ENCODE data around the gene ERFE. TPM values are rescaled to one million over a fixed set of nuclear protein-coding genes. Genes with fewer than 3 reads are reported as not detected.

Gene ERFE
- total RNA-seq, 5 donors from 2014 or later (not counting 1 experiment from before 2014, with no cell fraction given) = not detected

- H3K9me3 Mint-ChIP-seq = no peaks in the 10 kb centered on the region
- H3K4me1 Mint-ChIP-seq = no peaks in the 10 kb centered on the region
- H3K4me3 Mint-ChIP-seq = no peak overlapping the region
- no peaks in the 10 kb centered on the region for H3K36me3 ChIP-seq (ENCODE audit: control insufficient read depth in 2 of 2, extremely low read depth in 1 of 2, insufficient read depth in 1 of 2, low read length in 1 of 2)
- no peak overlapping the region for H3K27ac Mint-ChIP-seq
- ChIA-PET CTCF (no interaction called here), POLR2A (no interaction called here)
- H3K36me3 Mint-ChIP-seq = no peaks in the 10 kb centered on the region
- H3K27me3 Mint-ChIP-seq = no peaks in the 10 kb centered on the region
- no peaks in the 10 kb centered on the region for H3K9me3 ChIP-seq
- no peak overlapping the region for H3K27ac ChIP-seq (ENCODE audit: low read length)
- no peak overlapping the region for H3K4me3 ChIP-seq (ENCODE audit: control insufficient read depth in 1 of 2, extremely low read depth in 1 of 2, low read length in 1 of 2)
- peaks cover 0 to 6% of the 10 kb centered on the region in 2 experiments for H3K4me1 ChIP-seq (ENCODE audit: control insufficient read depth in 1 of 2, extremely low read depth in 1 of 2, insufficient read depth in 2 of 2, low read length in 2 of 2)
- ATAC-seq (replicated peaks in 1 of 4) (no peak), DNase-seq (no peak)
- H3K27me3 ChIP-seq (replicated peaks in 1 of 2; ENCODE audit: control insufficient read depth in 2 of 2, extremely low read depth in 1 of 2, insufficient read depth in 2 of 2, low read length in 1 of 2) = peaks cover 0 to 13% of the 10 kb centered on the region in 2 experiments
- WGBS (ENCODE audit: insufficient coverage) = 97% methylated on average over 2 of the region's 2 CpGs
These were observed 32.0 kb upstream of the ERFE start for GRCh38 chr2:238126775-238127164.

DNA sequence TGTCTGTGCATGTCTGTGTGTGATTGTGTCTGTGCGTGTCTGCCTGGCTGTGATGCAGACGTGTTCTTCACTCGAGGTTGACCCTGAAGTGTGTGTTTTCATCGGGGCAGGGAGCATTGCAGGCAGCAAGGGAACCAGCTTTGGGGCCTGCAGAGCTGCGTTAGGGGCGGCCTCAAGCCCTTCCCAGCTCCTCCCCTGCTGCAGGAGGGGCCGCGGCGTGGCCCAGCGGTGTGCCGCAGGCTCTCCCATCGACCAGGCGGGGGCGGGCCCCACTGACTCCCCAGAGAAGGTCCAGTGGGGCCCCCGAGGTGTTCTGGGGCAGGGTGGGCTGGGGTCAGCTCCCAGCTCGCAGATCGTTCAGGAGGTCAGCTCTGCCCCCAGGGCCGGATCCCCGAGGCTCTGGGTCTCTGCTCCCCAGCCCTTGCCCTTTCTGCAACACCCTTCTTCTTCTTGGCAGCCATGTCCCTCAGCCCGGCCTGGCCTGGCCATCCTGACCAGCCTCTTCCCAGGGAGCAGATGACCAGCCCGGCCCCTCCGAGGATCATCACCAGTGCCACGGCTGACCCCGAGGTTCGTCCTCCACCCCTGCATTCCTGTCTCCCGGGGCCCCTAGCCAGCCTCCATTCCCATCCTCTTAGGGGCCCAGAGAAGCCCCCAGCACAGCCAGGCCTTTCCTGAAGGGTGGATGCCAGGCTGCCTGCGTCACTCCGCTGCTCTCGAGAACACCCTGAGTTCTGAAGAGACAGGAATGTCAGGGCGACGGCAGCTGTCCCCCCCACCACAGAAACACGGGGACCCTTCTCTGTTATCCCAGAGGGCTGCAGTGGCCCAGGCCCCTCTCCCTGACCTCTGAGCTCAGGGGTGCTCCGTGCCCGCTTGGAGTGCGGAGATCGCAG, 31.4 kb upstream of the ERFE start:
- 77% methylated on average over 28 of the region's 36 CpGs for WGBS (ENCODE audit: insufficient coverage)
- DNase-seq = peak in 1 of 35 experiments; percentile 23

GRCh38 chr2:238128061-238128440, 30.7 kb upstream of the ERFE start:
- CTCF ChIA-PET = no interaction called here
- peaks cover 0 to 9% of the 10 kb centered on the region in 2 experiments for H3K27me3 ChIP-seq (replicated peaks in 1 of 2; ENCODE audit: control insufficient read depth in 2 of 2, extremely low read depth in 1 of 2, insufficient read depth in 2 of 2, low read length in 1 of 2)
- Mint-ChIP-seq H3K9me3 (no peaks in the 10 kb centered on the region), H3K27ac (no peak overlapping the region), H3K4me1 (no peaks in the 10 kb centered on the region), H3K36me3 (no peaks in the 10 kb centered on the region), H3K4me3 (no peak overlapping the region), H3K27me3 (no peaks in the 10 kb centered on the region)
- no peak overlapping the region for H3K4me3 ChIP-seq (ENCODE audit: control insufficient read depth in 1 of 2, extremely low read depth in 1 of 2, low read length in 1 of 2)
- no peak for DNase-seq
- H3K9me3 ChIP-seq = no peaks in the 10 kb centered on the region
- no peak for ATAC-seq (replicated peaks in 1 of 4)
- peaks cover 0 to 6% of the 10 kb centered on the region in 2 experiments for H3K4me1 ChIP-seq (ENCODE audit: control insufficient read depth in 1 of 2, extremely low read depth in 1 of 2, insufficient read depth in 2 of 2, low read length in 2 of 2)
- no peak overlapping the region for H3K27ac ChIP-seq (ENCODE audit: low read length)
- WGBS (ENCODE audit: insufficient coverage) = 86% methylated on average over 17 of the region's 22 CpGs
- POLR2A ChIA-PET = no interaction called here
- no peaks in the 10 kb centered on the region for H3K36me3 ChIP-seq (ENCODE audit: control insufficient read depth in 2 of 2, extremely low read depth in 1 of 2, insufficient read depth in 1 of 2, low read length in 1 of 2)

More for the DNA sequence above, 31.4 kb upstream of the ERFE start:
- Histone ChIP-seq H3K4me1 (ENCODE audit: control insufficient read depth in 1 of 2, extremely low read depth in 1 of 2, insufficient read depth in 2 of 2, low read length in 2 of 2) (peaks cover 0 to 6% of the 10 kb centered on the region in 2 experiments), H3K27me3 (replicated peaks in 1 of 2; ENCODE audit: control insufficient read depth in 2 of 2, extremely low read depth in 1 of 2, insufficient read depth in 2 of 2, low read length in 1 of 2) (peaks cover 0 to 9% of the 10 kb centered on the region in 2 experiments), H3K36me3 (ENCODE audit: control insufficient read depth in 2 of 2, extremely low read depth in 1 of 2, insufficient read depth in 1 of 2, low read length in 1 of 2) (no peaks in the 10 kb centered on the region), H3K9me3 (no peaks in the 10 kb centered on the region), H3K27ac (ENCODE audit: low read length) (no peak overlapping the region), H3K4me3 (ENCODE audit: control insufficient read depth in 1 of 2, extremely low read depth in 1 of 2, low read length in 1 of 2) (no peak overlapping the region)
- ChIA-PET POLR2A (no interaction called here), CTCF (no interaction called here)
- Mint-ChIP-seq H3K27me3 (no peaks in the 10 kb centered on the region), H3K4me1 (no peaks in the 10 kb centered on the region), H3K9me3 (no peaks in the 10 kb centered on the region), H3K4me3 (no peak overlapping the region), H3K36me3 (no peaks in the 10 kb centered on the region), H3K27ac (no peak overlapping the region)
- ATAC-seq (replicated peaks in 1 of 4) = peak in 3 of 4 experiments; percentile 44 to 65 (median 45)

DNA sequence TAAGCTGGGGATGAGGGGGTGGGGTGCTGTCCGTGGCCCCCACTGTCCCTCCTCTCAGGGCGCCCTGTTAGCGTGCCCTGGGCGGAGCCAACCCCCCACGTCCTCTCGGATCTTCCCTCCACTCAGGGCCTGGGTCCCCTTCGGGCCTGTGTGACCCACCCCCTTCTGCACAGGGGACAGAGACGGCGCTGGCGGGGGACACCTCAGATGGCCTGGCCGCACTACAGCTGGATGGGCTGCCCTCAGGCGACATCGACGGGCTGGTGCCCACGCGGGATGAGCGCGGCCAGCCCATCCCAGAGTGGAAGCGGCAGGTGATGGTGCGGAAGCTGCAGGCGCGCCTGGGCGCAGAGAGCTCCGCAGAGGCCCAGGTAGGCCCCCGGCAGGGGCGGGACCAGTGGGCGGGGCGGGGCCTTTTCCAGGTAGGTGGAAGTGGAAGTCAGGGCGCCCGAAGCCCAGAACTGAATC, 30.2 kb upstream of the ERFE start:
- Histone ChIP-seq H3K4me3 (ENCODE audit: control insufficient read depth in 1 of 2, extremely low read depth in 1 of 2, low read length in 1 of 2) (no peak overlapping the region), H3K36me3 (ENCODE audit: control insufficient read depth in 2 of 2, extremely low read depth in 1 of 2, insufficient read depth in 1 of 2, low read length in 1 of 2) (no peaks in the 10 kb centered on the region), H3K27ac (ENCODE audit: low read length) (no peak overlapping the region), H3K9me3 (no peaks in the 10 kb centered on the region), H3K27me3 (replicated peaks in 1 of 2; ENCODE audit: control insufficient read depth in 2 of 2, extremely low read depth in 1 of 2, insufficient read depth in 2 of 2, low read length in 1 of 2) (peaks cover 0 to 9% of the 10 kb centered on the region in 2 experiments), H3K4me1 (ENCODE audit: control insufficient read depth in 1 of 2, extremely low read depth in 1 of 2, insufficient read depth in 2 of 2, low read length in 2 of 2) (peaks cover 0 to 6% of the 10 kb centered on the region in 2 experiments)
- 69% methylated on average over 28 of the region's 30 CpGs for WGBS (ENCODE audit: insufficient coverage)
- Mint-ChIP-seq H3K27ac (no peak overlapping the region), H3K4me3 (no peak overlapping the region), H3K36me3 (no peaks in the 10 kb centered on the region), H3K4me1 (no peaks in the 10 kb centered on the region), H3K9me3 (no peaks in the 10 kb centered on the region), H3K27me3 (no peaks in the 10 kb centered on the region)
- POLR2A ChIA-PET = no interaction called here
- CTCF ChIA-PET = interaction anchor here in 1 of 2 donors (0.5 kb wide), 1 partner anchor 9 kb away, joined by 3 read pairs; no protein-coding TSS in a partner anchor
- ATAC-seq (replicated peaks in 1 of 4) (no peak), DNase-seq (no peak)

DNA sequence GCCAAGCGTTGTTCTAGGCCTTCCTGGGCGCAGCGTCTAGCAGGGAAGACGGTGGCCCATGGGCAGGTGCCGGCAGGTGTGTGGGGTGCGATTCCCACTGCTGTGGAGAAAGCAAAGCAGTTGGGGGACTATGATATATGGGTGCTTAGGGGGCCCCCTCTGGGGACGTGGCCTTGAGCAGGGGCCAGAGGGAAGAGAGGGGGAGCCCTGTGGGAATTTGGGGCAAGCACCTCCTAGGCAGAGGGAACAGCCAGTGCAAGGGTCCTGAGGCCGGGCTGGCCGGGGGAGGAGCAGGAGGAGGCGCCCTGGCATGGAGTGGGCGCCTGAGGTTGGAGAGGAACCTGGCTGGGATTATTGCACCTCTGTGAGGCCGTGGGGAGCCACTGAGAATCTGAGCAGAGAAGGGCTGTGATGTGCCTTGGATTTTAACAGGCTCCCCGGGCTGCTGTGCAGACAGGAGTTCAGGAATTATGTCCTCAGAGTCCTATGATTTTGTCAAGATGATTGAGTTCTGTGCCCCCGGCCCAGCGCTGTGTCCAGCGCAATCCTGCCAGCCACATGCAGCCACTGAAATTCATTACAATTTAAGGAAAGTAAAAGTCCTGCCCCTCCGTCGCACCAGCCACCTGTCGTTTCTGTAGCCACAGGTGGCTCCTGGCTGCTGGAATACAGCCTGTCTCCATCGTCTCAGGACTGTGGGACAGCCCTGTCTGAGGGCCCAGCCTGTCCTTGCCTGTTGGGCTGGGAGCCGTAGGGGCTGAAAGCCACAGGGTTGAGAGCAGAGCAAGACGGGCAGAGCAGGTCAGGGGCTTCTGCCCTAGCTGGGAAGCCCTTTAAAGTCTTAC, 29.4 kb upstream of the ERFE start:
- H3K4me1 Mint-ChIP-seq = no peaks in the 10 kb centered on the region
- DNase-seq (no peak), ATAC-seq (replicated peaks in 1 of 4) (no peak)
- Histone ChIP-seq H3K9me3 (no peaks in the 10 kb centered on the region), H3K27ac (ENCODE audit: low read length) (no peak overlapping the region), H3K36me3 (ENCODE audit: control insufficient read depth in 2 of 2, extremely low read depth in 1 of 2, insufficient read depth in 1 of 2, low read length in 1 of 2) (no peaks in the 10 kb centered on the region), H3K4me3 (ENCODE audit: control insufficient read depth in 1 of 2, extremely low read depth in 1 of 2, low read length in 1 of 2) (no peak overlapping the region), H3K27me3 (replicated peaks in 1 of 2; ENCODE audit: control insufficient read depth in 2 of 2, extremely low read depth in 1 of 2, insufficient read depth in 2 of 2, low read length in 1 of 2) (peaks cover 0 to 9% of the 10 kb centered on the region in 2 experiments), H3K4me1 (ENCODE audit: control insufficient read depth in 1 of 2, extremely low read depth in 1 of 2, insufficient read depth in 2 of 2, low read length in 2 of 2) (peaks cover 0 to 6% of the 10 kb centered on the region in 2 experiments)
- H3K27ac Mint-ChIP-seq = no peak overlapping the region
- WGBS (ENCODE audit: insufficient coverage) = 88% methylated on average over 22 of the region's 22 CpGs
- POLR2A ChIA-PET = no interaction called here
- no peak overlapping the region for H3K4me3 Mint-ChIP-seq
- no peaks in the 10 kb centered on the region for H3K9me3 Mint-ChIP-seq
- H3K36me3 Mint-ChIP-seq = no peaks in the 10 kb centered on the region
- CTCF ChIA-PET = interaction anchor here in 1 of 2 donors (0.5 kb wide), 1 partner anchor 10 kb away, joined by 3 read pairs; no protein-coding TSS in a partner anchor
- H3K27me3 Mint-ChIP-seq = no peaks in the 10 kb centered on the region

- no peaks in the 10 kb centered on the region for H3K36me3 Mint-ChIP-seq
- no peak overlapping the region for H3K4me3 Mint-ChIP-seq
- no peak for DNase-seq
- Histone ChIP-seq H3K4me1 (ENCODE audit: control insufficient read depth in 1 of 2, extremely low read depth in 1 of 2, insufficient read depth in 2 of 2, low read length in 2 of 2) (peaks cover 0 to 6% of the 10 kb centered on the region in 2 experiments), H3K36me3 (ENCODE audit: control insufficient read depth in 2 of 2, extremely low read depth in 1 of 2, insufficient read depth in 1 of 2, low read length in 1 of 2) (no peaks in the 10 kb centered on the region), H3K27ac (ENCODE audit: low read length) (no peak overlapping the region), H3K4me3 (ENCODE audit: control insufficient read depth in 1 of 2, extremely low read depth in 1 of 2, low read length in 1 of 2) (no peak overlapping the region), H3K27me3 (replicated peaks in 1 of 2; ENCODE audit: control insufficient read depth in 2 of 2, extremely low read depth in 1 of 2, insufficient read depth in 2 of 2, low read length in 1 of 2) (peaks cover 0 to 9% of the 10 kb centered on the region in 2 experiments), H3K9me3 (no peaks in the 10 kb centered on the region)
- ChIA-PET CTCF (no interaction called here), POLR2A (no interaction called here)
- ATAC-seq (replicated peaks in 1 of 4) = peak in 1 of 4 experiments; percentile 5
- no peaks in the 10 kb centered on the region for H3K9me3 Mint-ChIP-seq
- H3K4me1 Mint-ChIP-seq = no peaks in the 10 kb centered on the region
- no peaks in the 10 kb centered on the region for H3K27me3 Mint-ChIP-seq
- 84% methylated on average over 27 of the region's 28 CpGs for WGBS (ENCODE audit: insufficient coverage)
- no peak overlapping the region for H3K27ac Mint-ChIP-seq
These were observed 28.6 kb upstream of the ERFE start for GRCh38 chr2:238130111-238130695.

All from T-cell (primary cell).